ENCODE results near the gene CPZ. TPM values are rescaled to one million over a fixed set of nuclear protein-coding genes. Genes with fewer than 3 reads are reported as not detected.

The CPZ gene
- total and polyA plus RNA-seq, 2 of the 4 experiments (the other 2 are of a cell fraction), result 0.90 to 10.3 TPM

GRCh38 chr4:8613421-8614364 is 21.1 kb downstream of the CPZ start (continued):
- TF ChIP-seq ELK1 (IDR thresholded peaks at IDR 0.05; ENCODE audit: borderline replicate concordance, low read depth, low read length), result no peak
